ENCODE data around the gene WDR20.

- TF ChIP-seq POLR2A (IDR thresholded peaks at IDR 0.05): no peak
- TF ChIP-seq, protein P1, sequence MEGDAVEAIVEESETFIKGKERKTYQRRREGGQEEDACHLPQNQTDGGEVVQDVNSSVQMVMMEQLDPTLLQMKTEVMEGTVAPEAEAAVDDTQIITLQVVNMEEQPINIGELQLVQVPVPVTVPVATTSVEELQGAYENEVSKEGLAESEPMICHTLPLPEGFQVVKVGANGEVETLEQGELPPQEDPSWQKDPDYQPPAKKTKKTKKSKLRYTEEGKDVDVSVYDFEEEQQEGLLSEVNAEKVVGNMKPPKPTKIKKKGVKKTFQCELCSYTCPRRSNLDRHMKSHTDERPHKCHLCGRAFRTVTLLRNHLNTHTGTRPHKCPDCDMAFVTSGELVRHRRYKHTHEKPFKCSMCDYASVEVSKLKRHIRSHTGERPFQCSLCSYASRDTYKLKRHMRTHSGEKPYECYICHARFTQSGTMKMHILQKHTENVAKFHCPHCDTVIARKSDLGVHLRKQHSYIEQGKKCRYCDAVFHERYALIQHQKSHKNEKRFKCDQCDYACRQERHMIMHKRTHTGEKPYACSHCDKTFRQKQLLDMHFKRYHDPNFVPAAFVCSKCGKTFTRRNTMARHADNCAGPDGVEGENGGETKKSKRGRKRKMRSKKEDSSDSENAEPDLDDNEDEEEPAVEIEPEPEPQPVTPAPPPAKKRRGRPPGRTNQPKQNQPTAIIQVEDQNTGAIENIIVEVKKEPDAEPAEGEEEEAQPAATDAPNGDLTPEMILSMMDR (IDR thresholded peaks at IDR 0.05): no peak
Measured at GRCh38 chr14:102164965-102165364, 25.3 kb downstream of the WDR20 start.
